GM19035 (cell line): ENCODE measurements around the gene MYO1F.
"Not testable (repeated sequence)": the region's sequence is repeated elsewhere in the genome, so short reads cannot be mapped to it uniquely, and the experiment has no call there.

Experiments
- ATAC-seq: cut with Tn5 transposase; IDR thresholded peaks from one replicate; pipeline ENCODE4 v1.9.1; 2021; ENCODE audit not compliant: unreplicated experiment

The MYO1F gene

GRCh38 chr19:8600816-8601215, 23.6 kb upstream of the MYO1F start:
- no peak for ATAC-seq

DNA sequence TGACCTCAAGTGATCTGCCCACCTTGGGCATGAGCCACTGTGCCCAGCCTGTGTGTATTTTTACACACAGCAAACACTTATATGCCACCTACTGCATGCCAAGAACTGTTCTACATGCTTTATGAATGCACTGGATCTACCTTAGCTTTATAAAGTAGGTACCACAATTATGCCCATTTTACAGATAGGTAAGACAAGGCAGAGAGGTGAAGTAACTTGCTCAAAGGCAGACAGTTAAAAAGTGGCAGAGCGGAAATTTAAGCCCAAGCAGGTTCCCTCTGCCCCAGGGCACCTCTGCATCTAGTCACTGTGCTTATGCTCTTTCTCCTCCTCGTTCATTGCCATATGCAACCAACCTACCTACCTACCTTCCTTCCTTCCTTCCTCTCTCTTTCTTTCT, 22.8 kb upstream of the MYO1F start:
- ATAC-seq, result no peak

- no peak for ATAC-seq
Measured at GRCh38 chr19:8596168-8596567, 18.9 kb upstream of the MYO1F start.

DNA sequence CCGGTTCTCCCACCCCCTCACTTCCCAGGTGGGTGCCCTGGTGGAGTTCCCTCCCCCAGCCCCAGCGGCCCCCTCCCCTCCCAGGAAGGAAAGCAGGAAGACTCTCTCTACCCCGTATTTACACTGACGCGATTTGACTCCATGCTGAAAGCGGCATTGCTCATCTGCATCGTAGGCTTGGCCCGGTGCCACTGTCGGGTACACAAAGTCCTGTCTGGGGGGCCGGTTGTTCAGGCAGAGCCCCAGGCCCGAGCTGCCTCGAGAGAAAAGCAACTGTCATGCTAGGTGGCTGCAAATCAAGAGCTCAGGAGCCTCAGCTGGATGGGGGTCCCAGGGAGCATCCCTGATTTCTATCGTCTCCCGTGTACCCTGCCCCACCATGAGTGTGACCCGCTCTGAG, 18.4 kb upstream of the MYO1F start:
- no peak for ATAC-seq

DNA sequence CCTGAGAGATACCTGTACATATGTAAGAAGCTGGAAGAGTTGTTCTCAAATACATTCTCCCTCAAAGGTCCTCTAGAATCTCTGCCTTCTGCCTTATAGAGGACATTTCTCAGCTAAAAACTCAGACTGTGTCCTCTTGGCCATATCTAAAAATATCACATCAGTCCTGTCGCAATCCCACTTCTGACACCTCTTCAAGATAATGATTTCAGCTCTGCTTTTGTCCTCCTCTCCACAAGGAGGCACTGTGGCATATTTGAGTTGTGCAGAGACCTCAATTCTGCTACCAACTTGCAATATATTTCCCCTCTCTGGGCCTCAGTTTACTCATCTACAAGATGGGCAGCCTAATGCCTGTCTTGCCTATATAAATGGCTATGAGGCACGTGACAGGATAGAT, 16.7 kb upstream of the MYO1F start:
- no peak for ATAC-seq

DNA sequence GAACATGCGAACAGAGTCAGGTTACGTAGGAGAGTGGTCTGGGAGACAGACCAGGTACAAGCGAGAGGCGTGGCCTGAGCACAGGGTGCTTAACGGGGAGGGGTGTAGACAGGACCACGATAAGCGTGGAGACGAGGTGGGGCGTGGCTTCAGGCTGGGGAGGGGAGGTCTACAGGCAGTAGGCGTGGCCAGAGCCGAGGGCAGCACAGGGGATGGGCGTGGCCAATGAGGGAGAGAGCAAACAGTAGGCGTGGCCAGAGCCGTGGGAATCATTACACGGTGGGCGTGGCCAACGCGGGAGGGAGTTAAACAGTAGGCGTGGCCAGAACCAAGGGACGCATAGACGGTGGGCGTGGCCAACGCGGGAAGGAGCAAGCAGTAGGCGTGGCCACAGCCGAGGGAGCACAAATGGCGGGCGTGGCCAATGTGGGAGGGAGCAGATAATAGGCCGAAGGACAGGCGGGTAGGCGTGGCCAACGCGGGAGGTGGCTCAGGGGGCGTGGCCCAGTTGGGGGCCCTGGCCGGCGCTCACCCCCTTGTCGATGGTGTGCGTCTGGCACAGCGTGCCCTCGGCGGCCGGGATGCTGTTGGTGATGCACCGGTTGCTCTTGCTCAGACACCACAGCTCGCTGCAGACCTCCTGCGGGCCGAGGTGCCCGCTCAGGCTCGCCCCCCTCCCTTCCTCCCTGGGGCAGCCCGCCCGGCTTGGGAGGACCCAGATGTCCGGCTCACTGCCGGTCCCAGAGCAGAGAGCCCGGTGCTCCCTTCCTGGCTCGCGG, 15.2 kb upstream of the MYO1F start:
- ATAC-seq, result no peak

GRCh38 chr19:8589177-8589714, 12.0 kb upstream of the MYO1F start:
- no peak for ATAC-seq

DNA sequence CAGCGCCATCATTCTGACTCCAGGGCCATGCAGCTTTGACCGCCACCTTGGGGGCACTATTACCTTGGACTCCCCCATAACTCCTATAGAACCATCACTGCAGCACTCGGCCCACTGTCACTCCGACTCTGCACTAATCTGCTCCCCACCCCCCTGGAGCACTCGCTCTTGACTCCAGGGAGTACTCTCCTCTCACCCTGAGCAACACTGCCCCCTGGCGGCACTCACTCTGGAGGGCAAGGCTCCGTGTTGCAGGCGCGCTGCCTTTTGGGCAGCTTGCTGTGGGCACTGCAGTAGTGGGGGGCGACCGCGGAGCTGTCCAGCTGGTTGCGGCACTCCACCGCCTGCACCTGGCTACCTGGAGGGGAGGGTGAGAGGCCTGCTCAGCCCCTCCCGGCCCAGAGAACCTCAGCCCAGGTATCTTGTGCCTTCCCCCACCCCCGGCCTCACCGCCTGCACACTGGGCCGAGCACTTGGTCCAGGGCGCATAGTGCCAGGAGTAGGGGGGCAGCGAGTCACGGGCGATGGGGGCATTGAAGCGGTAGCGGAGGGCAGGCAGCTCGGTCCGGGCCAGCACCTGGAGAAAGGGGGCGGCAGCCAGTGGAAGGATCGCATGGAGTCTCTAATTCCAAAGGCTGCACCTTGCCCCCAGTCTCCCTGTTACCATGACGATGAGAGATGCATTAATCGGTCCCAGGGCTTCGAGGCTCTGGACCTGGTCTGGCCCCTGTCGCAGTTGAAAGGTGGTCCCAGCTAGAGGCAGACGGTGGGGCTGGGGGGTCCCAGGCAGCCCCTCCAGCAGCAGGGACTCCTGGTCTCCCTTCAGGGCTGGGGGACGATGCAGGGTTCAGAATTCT, 8.9 kb upstream of the MYO1F start:
- no peak for ATAC-seq

- ATAC-seq, result no peak
Measured at GRCh38 chr19:8584965-8585893, 8.0 kb upstream of the MYO1F start.

DNA sequence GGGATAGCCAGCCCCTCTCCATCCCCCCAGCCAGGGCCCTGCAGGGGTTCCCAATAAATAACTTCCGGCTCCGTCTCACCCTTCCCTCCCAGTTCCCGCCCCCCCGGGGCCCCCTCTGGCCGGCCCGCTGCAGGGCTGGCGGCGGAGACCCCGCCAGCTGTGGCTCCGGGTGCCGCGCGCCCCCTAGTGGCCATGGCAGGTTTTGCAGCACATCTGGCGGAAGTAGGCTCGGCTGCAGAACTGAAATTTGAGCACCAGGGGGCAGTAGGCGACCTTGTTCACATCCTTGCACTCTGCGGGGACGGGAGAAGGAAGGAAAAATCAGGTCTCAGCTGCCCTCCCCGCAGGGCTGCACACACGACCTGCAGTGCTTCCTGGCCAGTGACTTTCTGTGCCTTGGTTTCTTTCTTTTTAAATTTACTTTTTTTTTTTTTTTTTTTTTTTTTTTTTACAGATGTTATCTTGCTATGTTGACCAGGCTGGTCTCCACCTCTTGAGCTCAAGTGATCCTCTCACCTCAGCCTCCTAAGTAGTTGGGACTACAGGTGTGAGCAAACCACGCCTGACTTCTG, 3.6 kb upstream of the MYO1F start:
- ATAC-seq, result peak; percentile 46

- no peak for ATAC-seq
Measured at GRCh38 chr19:8578642-8579265, 1.5 kb upstream of the MYO1F start.

GRCh38 chr19:8577741-8578140, 499 bp upstream of the MYO1F start:
- ATAC-seq, result no peak

DNA sequence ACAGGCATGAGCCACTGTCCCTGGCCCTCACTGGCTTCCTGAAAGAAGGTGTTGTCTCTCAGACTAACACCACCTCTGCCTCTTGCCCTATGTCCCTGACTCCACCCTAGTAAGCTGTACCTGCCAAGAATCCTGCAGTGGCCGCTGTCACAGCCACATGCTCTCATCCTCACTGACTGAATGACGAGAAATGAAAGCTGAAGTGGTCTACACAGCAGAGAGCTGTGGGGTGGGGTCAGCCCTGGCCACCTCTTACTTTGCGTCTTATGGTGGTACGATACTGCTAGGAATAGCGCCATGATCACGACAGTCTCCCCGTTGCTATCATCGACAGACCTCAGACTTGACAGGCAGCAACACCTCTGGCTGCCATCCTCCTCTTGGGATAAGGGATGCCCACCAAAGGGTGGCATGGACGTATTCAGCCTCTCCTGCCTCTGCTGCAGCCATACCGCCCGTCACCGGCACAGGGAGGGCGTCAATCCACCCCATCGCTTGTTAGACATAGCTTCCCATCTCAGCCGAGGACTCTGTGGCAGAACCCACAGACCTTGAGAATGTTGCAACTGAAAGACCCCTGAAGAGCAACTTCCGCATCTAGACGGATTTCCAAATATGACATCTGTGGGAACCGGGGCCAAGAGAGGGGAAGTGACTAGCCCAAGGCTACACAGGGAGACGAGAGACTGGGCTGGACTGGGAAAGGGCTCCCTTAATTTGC, 809 bp downstream of the MYO1F start:
- no peak for ATAC-seq

- ATAC-seq, result no peak
Measured at GRCh38 chr19:8575467-8575997, 1.7 kb downstream of the MYO1F start.

GRCh38 chr19:8574619-8574922, 2.7 kb downstream of the MYO1F start:
- not testable (repeated sequence) for ATAC-seq

- no peak for ATAC-seq
Measured at GRCh38 chr19:8573316-8573715, 3.9 kb downstream of the MYO1F start.

GRCh38 chr19:8571006-8571411, 6.2 kb downstream of the MYO1F start:
- ATAC-seq, result no peak

GRCh38 chr19:8569066-8569771, 8.0 kb downstream of the MYO1F start:
- ATAC-seq, result peak; percentile 69
